ENCODE measurements around the gene NRXN3. TPM values are rescaled to one million over a fixed set of nuclear protein-coding genes. Genes with fewer than 3 reads are reported as not detected.

NRXN3 gene
- polyA plus RNA-seq, 1 donor (not counting 4 experiments of a cell fraction or from before 2014, with no cell fraction given), result 0.89 TPM

DNA sequence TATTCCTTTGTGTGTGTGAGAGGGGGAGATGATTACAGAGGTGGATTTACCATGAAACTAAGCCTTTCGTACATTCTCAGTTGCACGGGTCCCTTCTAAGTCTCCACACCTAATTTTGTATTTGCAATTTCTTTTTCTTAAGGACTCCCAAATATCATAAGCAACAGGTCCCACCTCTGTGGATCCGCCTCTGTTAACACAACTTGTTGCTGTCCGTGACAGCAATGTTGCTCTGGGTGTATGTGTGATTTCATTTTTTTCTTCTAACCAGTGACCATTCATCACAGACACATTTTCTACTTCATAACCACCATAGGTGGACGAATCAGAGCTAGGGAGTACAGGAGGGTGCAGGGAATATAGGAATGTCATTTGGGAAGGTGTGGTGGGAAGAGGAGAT is 81.1 kb downstream of the NRXN3 start:
- no peak overlapping the region for H3K4me3 ChIP-seq (ENCODE audit: control insufficient read depth in 2 of 3, extremely low read depth in 1 of 3, insufficient read depth in 2 of 3, low read depth in 1 of 3, low read length in 3 of 3)
- H3K27me3 ChIP-seq (ENCODE audit: control insufficient read depth, extremely low read depth, insufficient read depth, low read length), result peaks cover 55% of the 10 kb centered on the region
- DNase-seq (ENCODE audit: low read depth, low spot score), result no peak
- no peaks in the 10 kb centered on the region for H3K79me2 ChIP-seq (ENCODE audit: control insufficient read depth, insufficient read depth, low read length)
- H3K9me1 ChIP-seq (ENCODE audit: control insufficient read depth, extremely low read depth, insufficient read depth, low read length), result no peaks in the 10 kb centered on the region
- no peak for FAIRE-seq
- H3K4me2 ChIP-seq (ENCODE audit: control insufficient read depth, extremely low read depth, insufficient read depth, low read depth, low read length), result no peak overlapping the region
- no peak overlapping the region for H3K27ac ChIP-seq (ENCODE audit: control insufficient read depth, insufficient read depth, low read length)
- no peak overlapping the region for H2AFZ ChIP-seq (ENCODE audit: control insufficient read depth, low read length)
- H3K4me1 ChIP-seq (ENCODE audit: control insufficient read depth, extremely low read depth, insufficient read depth, low read length), result peaks cover 14% of the 10 kb centered on the region
- no peaks in the 10 kb centered on the region for H4K20me1 ChIP-seq (ENCODE audit: control insufficient read depth, extremely low read depth, insufficient read depth, low read length)
- H3K9me3 ChIP-seq (ENCODE audit: control insufficient read depth, low read depth, low read length), result no peaks in the 10 kb centered on the region
- dilution Hi-C loops (cut with MboI; ENCODE audit: extremely low pct_ligation_motif_present, low sequenced_read_pairs), result no loop called here
- H3K36me3 ChIP-seq (ENCODE audit: control insufficient read depth in 2 of 2, extremely low read depth in 1 of 2, insufficient read depth in 2 of 2, low read length in 2 of 2), result no peaks in the 10 kb centered on the region
- no peak overlapping the region for H3K9ac ChIP-seq (ENCODE audit: control insufficient read depth, extremely low read depth, insufficient read depth, low read length)
- TF ChIP-seq, protein P1, sequence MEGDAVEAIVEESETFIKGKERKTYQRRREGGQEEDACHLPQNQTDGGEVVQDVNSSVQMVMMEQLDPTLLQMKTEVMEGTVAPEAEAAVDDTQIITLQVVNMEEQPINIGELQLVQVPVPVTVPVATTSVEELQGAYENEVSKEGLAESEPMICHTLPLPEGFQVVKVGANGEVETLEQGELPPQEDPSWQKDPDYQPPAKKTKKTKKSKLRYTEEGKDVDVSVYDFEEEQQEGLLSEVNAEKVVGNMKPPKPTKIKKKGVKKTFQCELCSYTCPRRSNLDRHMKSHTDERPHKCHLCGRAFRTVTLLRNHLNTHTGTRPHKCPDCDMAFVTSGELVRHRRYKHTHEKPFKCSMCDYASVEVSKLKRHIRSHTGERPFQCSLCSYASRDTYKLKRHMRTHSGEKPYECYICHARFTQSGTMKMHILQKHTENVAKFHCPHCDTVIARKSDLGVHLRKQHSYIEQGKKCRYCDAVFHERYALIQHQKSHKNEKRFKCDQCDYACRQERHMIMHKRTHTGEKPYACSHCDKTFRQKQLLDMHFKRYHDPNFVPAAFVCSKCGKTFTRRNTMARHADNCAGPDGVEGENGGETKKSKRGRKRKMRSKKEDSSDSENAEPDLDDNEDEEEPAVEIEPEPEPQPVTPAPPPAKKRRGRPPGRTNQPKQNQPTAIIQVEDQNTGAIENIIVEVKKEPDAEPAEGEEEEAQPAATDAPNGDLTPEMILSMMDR (optimal IDR thresholded peaks at IDR 0.05 in 1 of 3, IDR thresholded peaks at IDR 0.05 in 1 of 3, conservative IDR thresholded peaks at IDR 0.05 in 1 of 3; ENCODE audit: extremely low read depth in 1 of 3, insufficient read depth in 2 of 3, low read length in 3 of 3), result no peak
- no peak for TF ChIP-seq EZH2 (IDR thresholded peaks at IDR 0.05; ENCODE audit: low read length)

DNA sequence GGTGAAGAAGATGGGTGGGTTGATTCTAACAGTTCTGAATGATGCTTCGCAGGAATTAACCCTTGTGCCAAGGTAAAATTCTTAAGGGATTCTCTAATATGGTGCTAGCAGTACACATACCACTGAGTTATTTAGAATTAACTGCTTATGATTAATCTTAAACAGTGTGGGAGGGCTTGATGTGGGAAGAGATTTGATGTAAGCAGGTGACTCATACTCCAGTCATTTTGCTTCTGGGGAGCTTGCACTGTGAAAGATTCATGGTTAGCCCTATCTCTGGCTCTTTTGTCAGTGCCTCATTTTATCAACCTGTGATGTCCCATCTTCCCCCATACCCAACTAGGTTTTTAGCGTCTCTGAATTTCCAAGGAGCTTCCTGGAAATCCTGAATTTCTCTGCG is 83.8 kb downstream of the NRXN3 start:
- H3K9me1 ChIP-seq (ENCODE audit: control insufficient read depth, extremely low read depth, insufficient read depth, low read length), result no peaks in the 10 kb centered on the region
- H3K4me2 ChIP-seq (ENCODE audit: control insufficient read depth, extremely low read depth, insufficient read depth, low read depth, low read length), result peak overlapping the region; percentile 42
- H4K20me1 ChIP-seq (ENCODE audit: control insufficient read depth, extremely low read depth, insufficient read depth, low read length), result no peaks in the 10 kb centered on the region
- DNase-seq (ENCODE audit: low read depth, low spot score) (peak; percentile 72), FAIRE-seq (peak; percentile 90)
- no peaks in the 10 kb centered on the region for H3K79me2 ChIP-seq (ENCODE audit: control insufficient read depth, insufficient read depth, low read length)
- H3K9ac ChIP-seq (ENCODE audit: control insufficient read depth, extremely low read depth, insufficient read depth, low read length), result no peak overlapping the region
- no peaks in the 10 kb centered on the region for H3K9me3 ChIP-seq (ENCODE audit: control insufficient read depth, low read depth, low read length)
- no peaks in the 10 kb centered on the region for H3K36me3 ChIP-seq (ENCODE audit: control insufficient read depth in 2 of 2, extremely low read depth in 1 of 2, insufficient read depth in 2 of 2, low read length in 2 of 2)
- TF ChIP-seq, protein P1 (optimal IDR thresholded peaks at IDR 0.05 in 1 of 3, IDR thresholded peaks at IDR 0.05 in 1 of 3, conservative IDR thresholded peaks at IDR 0.05 in 1 of 3; ENCODE audit: extremely low read depth in 1 of 3, insufficient read depth in 2 of 3, low read length in 3 of 3), result no peak
- TF ChIP-seq EZH2 (IDR thresholded peaks at IDR 0.05; ENCODE audit: low read length), result no peak
- no peak overlapping the region for H2AFZ ChIP-seq (ENCODE audit: control insufficient read depth, low read length)
- H3K4me1 ChIP-seq (ENCODE audit: control insufficient read depth, extremely low read depth, insufficient read depth, low read length), result peaks cover 14% of the 10 kb centered on the region
- H3K27ac ChIP-seq (ENCODE audit: control insufficient read depth, insufficient read depth, low read length), result no peak overlapping the region
- no peak overlapping the region for H3K4me3 ChIP-seq (ENCODE audit: control insufficient read depth in 2 of 3, extremely low read depth in 1 of 3, insufficient read depth in 2 of 3, low read depth in 1 of 3, low read length in 3 of 3)
- dilution Hi-C loops (cut with MboI; ENCODE audit: extremely low pct_ligation_motif_present, low sequenced_read_pairs), result no loop called here
- peaks cover 56% of the 10 kb centered on the region for H3K27me3 ChIP-seq (ENCODE audit: control insufficient read depth, extremely low read depth, insufficient read depth, low read length)
